Measurements from ENCODE around the gene PLD6.
"Not testable (repeated sequence)": the region's sequence is repeated elsewhere in the genome, so short reads cannot be mapped to it uniquely, and the experiment has no call there.

Gene PLD6

GRCh38 chr17:17198281-17198680 lies 7.9 kb downstream of the PLD6 start:
- 0 out of 2 replicates have a peak, but pooled peaks cover 4% of the 10 kb centered on the region for H3F3A ChIP-seq (ENCODE audit: insufficient read depth)
- TF ChIP-seq, protein P1, sequence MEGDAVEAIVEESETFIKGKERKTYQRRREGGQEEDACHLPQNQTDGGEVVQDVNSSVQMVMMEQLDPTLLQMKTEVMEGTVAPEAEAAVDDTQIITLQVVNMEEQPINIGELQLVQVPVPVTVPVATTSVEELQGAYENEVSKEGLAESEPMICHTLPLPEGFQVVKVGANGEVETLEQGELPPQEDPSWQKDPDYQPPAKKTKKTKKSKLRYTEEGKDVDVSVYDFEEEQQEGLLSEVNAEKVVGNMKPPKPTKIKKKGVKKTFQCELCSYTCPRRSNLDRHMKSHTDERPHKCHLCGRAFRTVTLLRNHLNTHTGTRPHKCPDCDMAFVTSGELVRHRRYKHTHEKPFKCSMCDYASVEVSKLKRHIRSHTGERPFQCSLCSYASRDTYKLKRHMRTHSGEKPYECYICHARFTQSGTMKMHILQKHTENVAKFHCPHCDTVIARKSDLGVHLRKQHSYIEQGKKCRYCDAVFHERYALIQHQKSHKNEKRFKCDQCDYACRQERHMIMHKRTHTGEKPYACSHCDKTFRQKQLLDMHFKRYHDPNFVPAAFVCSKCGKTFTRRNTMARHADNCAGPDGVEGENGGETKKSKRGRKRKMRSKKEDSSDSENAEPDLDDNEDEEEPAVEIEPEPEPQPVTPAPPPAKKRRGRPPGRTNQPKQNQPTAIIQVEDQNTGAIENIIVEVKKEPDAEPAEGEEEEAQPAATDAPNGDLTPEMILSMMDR (IDR thresholded peaks at IDR 0.05; ENCODE audit: insufficient read depth, low read length, poor library complexity, severe bottlenecking) = no peak
- TF ChIP-seq EZH2phosphoT487 (conservative IDR thresholded peaks at IDR 0.05; ENCODE audit: low read length) = no peak
- no peaks in the 10 kb centered on the region for H3K79me2 ChIP-seq (ENCODE audit: insufficient read depth, low read length)
- no peaks in the 10 kb centered on the region for H3K36me3 ChIP-seq (ENCODE audit: low read length)
- no peak overlapping the region for H3K9ac ChIP-seq (ENCODE audit: low read length)
- H3K9me2 ChIP-seq (replicated peaks; ENCODE audit: insufficient read depth, low read length) = no peaks in the 10 kb centered on the region
- H3K9me3 ChIP-seq (ENCODE audit: insufficient read depth, low read length) = no peaks in the 10 kb centered on the region
- no peak overlapping the region for H2AFZ ChIP-seq (ENCODE audit: low read depth, low read length, severe bottlenecking)
- H4K20me1 ChIP-seq (ENCODE audit: low read depth, low read length) = no peaks in the 10 kb centered on the region
- no peak overlapping the region for H3K4me2 ChIP-seq (ENCODE audit: low read depth, low read length, poor library complexity, severe bottlenecking)
- H3K4me3 ChIP-seq (ENCODE audit: insufficient read depth, low read length, poor library complexity, severe bottlenecking) = no peak overlapping the region
- H3K27ac ChIP-seq (ENCODE audit: low read depth, low read length) = no peak overlapping the region
- no peaks in the 10 kb centered on the region for H3K27me3 ChIP-seq (ENCODE audit: low read length)

- Histone ChIP-seq H4K20me1 (ENCODE audit: low read depth, low read length) (no peaks in the 10 kb centered on the region), H3K4me3 (ENCODE audit: insufficient read depth, low read length, poor library complexity, severe bottlenecking) (no peak overlapping the region)
Observed at GRCh38 chr17:17196776-17197175, 9.4 kb downstream of the PLD6 start.

GRCh38 chr17:17195466-17195865 lies 10.7 kb downstream of the PLD6 start:
- H3K4me2 ChIP-seq (ENCODE audit: low read depth, low read length, poor library complexity, severe bottlenecking); H3K9me2 ChIP-seq (replicated peaks; ENCODE audit: insufficient read depth, low read length); H3K9ac ChIP-seq (ENCODE audit: low read length); H3F3A ChIP-seq (ENCODE audit: insufficient read depth); H2AFZ ChIP-seq (ENCODE audit: low read depth, low read length, severe bottlenecking); H3K27ac ChIP-seq (ENCODE audit: low read depth, low read length); H3K9me3 ChIP-seq (ENCODE audit: insufficient read depth, low read length); H4K20me1 ChIP-seq (ENCODE audit: low read depth, low read length); H3K4me3 ChIP-seq (ENCODE audit: insufficient read depth, low read length, poor library complexity, severe bottlenecking); H3K27me3 ChIP-seq (ENCODE audit: low read length); H3K79me2 ChIP-seq (ENCODE audit: insufficient read depth, low read length); H3K36me3 ChIP-seq (ENCODE audit: low read length): not testable (repeated sequence)

More at GRCh38 chr17:17196776-17197175, 9.4 kb downstream of the PLD6 start:
- no peaks in the 10 kb centered on the region for H3K36me3 ChIP-seq (ENCODE audit: low read length)
- no peaks in the 10 kb centered on the region for H3K27me3 ChIP-seq (ENCODE audit: low read length)
- H3K9ac ChIP-seq (ENCODE audit: low read length) = no peak overlapping the region
- TF ChIP-seq EZH2phosphoT487 (conservative IDR thresholded peaks at IDR 0.05; ENCODE audit: low read length) = no peak
- TF ChIP-seq, protein P1 (IDR thresholded peaks at IDR 0.05; ENCODE audit: insufficient read depth, low read length, poor library complexity, severe bottlenecking) = no peak
- no peaks in the 10 kb centered on the region for H3K79me2 ChIP-seq (ENCODE audit: insufficient read depth, low read length)
- H3K9me3 ChIP-seq (ENCODE audit: insufficient read depth, low read length) = no peaks in the 10 kb centered on the region
- H2AFZ ChIP-seq (ENCODE audit: low read depth, low read length, severe bottlenecking) = no peak overlapping the region
- 0 out of 2 replicates have a peak, but pooled peaks cover 4% of the 10 kb centered on the region for H3F3A ChIP-seq (ENCODE audit: insufficient read depth)
- H3K27ac ChIP-seq (ENCODE audit: low read depth, low read length) = no peak overlapping the region
- no peak overlapping the region for H3K4me2 ChIP-seq (ENCODE audit: low read depth, low read length, poor library complexity, severe bottlenecking)
- H3K9me2 ChIP-seq (replicated peaks; ENCODE audit: insufficient read depth, low read length) = no peaks in the 10 kb centered on the region

DNA sequence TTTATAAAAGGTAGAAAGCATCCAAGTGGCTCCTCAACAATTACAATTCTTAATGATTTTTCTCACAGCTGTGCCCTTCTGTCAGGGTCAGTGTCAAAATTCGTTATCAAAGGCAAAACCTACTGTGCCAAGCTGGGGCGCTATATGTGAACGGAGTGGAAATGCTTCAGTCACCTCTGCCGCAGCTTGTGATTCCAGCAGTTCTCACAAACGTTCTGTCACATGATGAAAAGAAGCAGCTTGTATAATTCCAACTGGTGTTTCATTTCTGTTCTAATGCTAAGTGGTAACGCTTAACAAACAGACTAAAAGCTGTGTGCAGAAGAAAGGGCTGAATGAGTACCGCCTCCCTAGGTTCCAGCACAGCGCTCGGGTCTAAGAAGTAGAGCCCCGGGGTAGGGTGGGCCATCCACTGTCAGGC lies 14.2 kb downstream of the PLD6 start:
- H4K20me1 ChIP-seq (ENCODE audit: low read depth, low read length) = no peaks in the 10 kb centered on the region
- no peaks in the 10 kb centered on the region for H3K36me3 ChIP-seq (ENCODE audit: low read length)
- no peaks in the 10 kb centered on the region for H3K9me3 ChIP-seq (ENCODE audit: insufficient read depth, low read length)
- H3K4me2 ChIP-seq (ENCODE audit: low read depth, low read length, poor library complexity, severe bottlenecking) = no peak overlapping the region
- TF ChIP-seq, protein P1 (IDR thresholded peaks at IDR 0.05; ENCODE audit: insufficient read depth, low read length, poor library complexity, severe bottlenecking) = no peak
- no peak for TF ChIP-seq EZH2phosphoT487 (conservative IDR thresholded peaks at IDR 0.05; ENCODE audit: low read length)
- no peak overlapping the region for H3K4me3 ChIP-seq (ENCODE audit: insufficient read depth, low read length, poor library complexity, severe bottlenecking)
- H3K27ac ChIP-seq (ENCODE audit: low read depth, low read length) = no peak overlapping the region
- no peak overlapping the region for H2AFZ ChIP-seq (ENCODE audit: low read depth, low read length, severe bottlenecking)
- H3F3A ChIP-seq (ENCODE audit: insufficient read depth) = 0 out of 2 replicates have a peak, but pooled peaks cover 4% of the 10 kb centered on the region
- no peaks in the 10 kb centered on the region for H3K27me3 ChIP-seq (ENCODE audit: low read length)
- no peak overlapping the region for H3K9ac ChIP-seq (ENCODE audit: low read length)
- no peaks in the 10 kb centered on the region for H3K9me2 ChIP-seq (replicated peaks; ENCODE audit: insufficient read depth, low read length)
- no peaks in the 10 kb centered on the region for H3K79me2 ChIP-seq (ENCODE audit: insufficient read depth, low read length)
